GM12874 (cell line): ENCODE data around the gene YEATS4.

Experiments
- CTCF ChIP-seq: IDR thresholded peaks from 2 replicates; pipeline ENCODE4 v1.5.1; 2011; ENCODE audit warnings: low read depth, mild to moderate bottlenecking, control low read depth, low read length, moderate library complexity; ENCODE audit not compliant: insufficient read depth

YEATS4 gene

GRCh38 chr12:69345077-69345476, 14.5 kb upstream of the YEATS4 start:
- no peak for TF ChIP-seq CTCF

GRCh38 chr12:69345742-69346141, 13.8 kb upstream of the YEATS4 start:
- no peak for TF ChIP-seq CTCF

GRCh38 chr12:69348162-69348938, 11.2 kb upstream of the YEATS4 start, which contains the start of gene LYZ:
TSS of gene LYZ (plus strand) at chr12:69348381. CDS start at chr12:69348409, 28 bp downstream.
- TF ChIP-seq CTCF, result no peak

GRCh38 chr12:69350002-69350626, 9.4 kb upstream of the YEATS4 start:
- TF ChIP-seq CTCF, result no peak

GRCh38 chr12:69350777-69351176, 8.8 kb upstream of the YEATS4 start:
- TF ChIP-seq CTCF, result no peak

- TF ChIP-seq CTCF, result no peak
Observed at GRCh38 chr12:69351462-69352236, 7.9 kb upstream of the YEATS4 start.

GRCh38 chr12:69352904-69353303, 6.6 kb upstream of the YEATS4 start:
- TF ChIP-seq CTCF, result no peak
